Measurements from ENCODE around the gene HSD17B12. TPM values are rescaled to one million over a fixed set of nuclear protein-coding genes. Genes with fewer than 3 reads are reported as not detected.

Gene HSD17B12
- total RNA-seq, 1 donor from 2014 or later, result 89.6 TPM

DNA sequence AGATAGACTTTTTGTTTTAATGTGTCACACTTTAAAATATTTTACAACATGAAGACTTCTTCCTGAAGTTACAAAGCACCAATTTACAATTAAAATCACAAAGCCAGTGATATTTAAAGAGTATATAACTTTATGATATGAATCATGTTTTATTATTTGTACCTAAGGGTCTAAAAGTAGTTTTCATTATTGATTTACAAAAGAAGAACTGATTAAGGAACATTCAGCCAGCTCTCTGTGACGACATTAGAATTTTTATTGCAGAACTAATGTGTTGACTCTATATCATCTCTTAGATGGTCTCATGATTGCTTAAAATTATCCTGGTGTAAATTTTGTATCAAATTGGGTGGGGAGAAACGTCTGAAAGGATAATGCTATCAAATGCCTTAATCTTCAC is 117.3 kb downstream of the HSD17B12 start:
- no peak for DNase-seq (ENCODE audit: low read depth in 2 of 2)

GRCh38 chr11:43802509-43802908 is 122.0 kb downstream of the HSD17B12 start:
- peak in 1 of 2 donors; percentile 6 for DNase-seq (ENCODE audit: low read depth in 2 of 2)

GRCh38 chr11:43803766-43804165 is 123.2 kb downstream of the HSD17B12 start:
- DNase-seq (ENCODE audit: low read depth in 2 of 2), result no peak

DNA sequence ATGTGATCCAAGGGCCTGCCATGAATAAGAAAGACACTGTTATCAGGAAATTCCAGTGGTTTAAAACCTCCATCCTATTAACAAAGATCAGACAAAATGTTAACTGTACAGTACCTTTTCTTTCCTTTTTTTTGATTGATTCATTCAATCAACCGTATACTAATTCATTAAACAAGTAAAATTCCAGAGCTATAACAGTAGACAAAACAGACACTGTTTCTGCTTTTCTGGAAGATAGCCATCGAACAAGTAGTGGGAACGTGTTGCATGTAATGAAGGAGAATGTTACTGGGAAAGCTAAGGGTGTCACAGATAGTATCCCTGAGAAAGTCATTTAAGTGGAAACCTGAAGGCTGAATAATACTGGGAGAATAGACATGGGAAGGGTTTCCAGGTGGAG is 126.4 kb downstream of the HSD17B12 start:
- no peak for DNase-seq (ENCODE audit: low read depth in 2 of 2)

GRCh38 chr11:43810929-43811596 is 130.5 kb downstream of the HSD17B12 start:
- DNase-seq (ENCODE audit: low read depth in 2 of 2), result no peak

- DNase-seq (ENCODE audit: low read depth in 2 of 2), result no peak
These were observed 131.9 kb downstream of the HSD17B12 start for GRCh38 chr11:43812471-43812870.

GRCh38 chr11:43818220-43818619 is 137.7 kb downstream of the HSD17B12 start:
- no peak for DNase-seq (ENCODE audit: low read depth in 2 of 2)

GRCh38 chr11:43819926-43820325 is 139.4 kb downstream of the HSD17B12 start:
- DNase-seq (ENCODE audit: low read depth in 2 of 2), result no peak

DNA sequence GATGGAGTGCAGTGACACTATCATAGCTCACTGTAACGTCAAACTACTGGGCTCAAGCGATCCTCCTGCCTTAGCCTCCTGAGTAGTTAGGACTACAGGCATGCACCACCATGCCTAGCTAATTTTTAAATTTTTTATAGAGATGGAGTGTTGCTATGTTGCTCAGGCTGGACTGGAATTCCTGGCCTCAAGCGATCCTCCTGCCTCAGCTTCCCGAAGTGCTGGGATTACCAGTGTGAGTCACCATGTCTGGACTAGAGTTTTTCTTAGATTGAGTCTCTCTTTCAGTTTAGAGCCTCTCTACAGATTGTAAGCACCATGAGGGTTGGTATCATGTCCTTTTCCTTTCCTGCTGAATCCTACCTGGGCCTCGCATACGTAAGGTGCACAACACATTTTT is 142.8 kb downstream of the HSD17B12 start:
- no peak for DNase-seq (ENCODE audit: low read depth in 2 of 2)

- DNase-seq (ENCODE audit: low read depth in 2 of 2), result no peak
These were observed 143.3 kb downstream of the HSD17B12 start for GRCh38 chr11:43823851-43824250.

DNA sequence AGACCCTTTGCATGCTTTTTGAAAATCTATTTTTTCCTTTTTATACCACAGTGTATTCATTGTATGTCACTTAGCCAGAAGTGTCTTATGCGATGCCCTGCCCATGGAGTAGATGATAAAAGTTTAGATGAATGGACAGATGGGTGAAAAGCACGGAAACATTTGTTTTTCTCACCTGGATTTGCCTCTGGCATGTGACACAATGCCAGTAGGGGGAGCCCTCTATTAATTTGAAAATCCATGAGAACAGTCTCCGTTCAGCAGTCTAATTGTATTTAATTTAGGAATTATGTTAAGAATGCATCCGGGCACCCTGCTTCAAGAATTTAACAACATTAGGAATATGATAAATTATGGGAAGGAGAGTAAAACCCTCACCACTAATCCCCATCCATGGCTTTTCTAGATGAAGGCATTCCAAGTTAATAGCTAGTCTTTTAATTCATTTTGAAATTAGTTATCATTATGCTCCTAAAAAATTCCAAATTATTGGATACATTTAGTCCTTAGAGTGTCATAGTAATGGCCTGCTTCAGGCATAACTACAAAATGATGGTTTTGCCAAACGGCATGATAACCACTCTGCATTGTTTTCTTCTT is 144.8 kb downstream of the HSD17B12 start:
- peak; percentile 11 to 41 for DNase-seq (ENCODE audit: low read depth in 2 of 2)

GRCh38 chr11:43830928-43831440 is 150.4 kb downstream of the HSD17B12 start:
- peak; percentile 26 to 95 for DNase-seq (ENCODE audit: low read depth in 2 of 2)

GRCh38 chr11:43832536-43832935 is 152.0 kb downstream of the HSD17B12 start:
- DNase-seq (ENCODE audit: low read depth in 2 of 2), result no peak

- peak; percentile 63 to 65 for DNase-seq (ENCODE audit: low read depth in 2 of 2)
These were observed 153.1 kb downstream of the HSD17B12 start for GRCh38 chr11:43833657-43834073.

DNA sequence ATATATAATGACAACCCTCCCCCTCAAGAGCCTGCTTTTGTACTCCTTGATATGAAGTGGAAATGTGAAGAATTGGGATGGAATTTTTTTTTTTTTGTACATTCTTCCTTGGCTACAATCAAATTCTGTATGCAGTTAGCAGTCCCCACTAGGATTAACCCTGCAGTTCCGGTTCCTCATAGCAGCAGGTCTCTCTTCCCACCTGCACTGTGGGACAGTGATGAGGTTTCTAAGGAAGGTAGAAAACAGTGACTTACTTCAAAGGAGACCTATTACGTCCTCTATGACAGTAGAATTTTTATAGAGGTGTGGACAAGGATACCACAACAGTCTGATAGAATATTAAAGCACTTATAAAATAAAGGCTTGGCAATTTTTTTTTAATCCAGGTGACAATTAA is 153.7 kb downstream of the HSD17B12 start:
- no peak for DNase-seq (ENCODE audit: low read depth in 2 of 2)

- DNase-seq (ENCODE audit: low read depth in 2 of 2), result no peak
These were observed 154.6 kb downstream of the HSD17B12 start for GRCh38 chr11:43835104-43835503.

DNA sequence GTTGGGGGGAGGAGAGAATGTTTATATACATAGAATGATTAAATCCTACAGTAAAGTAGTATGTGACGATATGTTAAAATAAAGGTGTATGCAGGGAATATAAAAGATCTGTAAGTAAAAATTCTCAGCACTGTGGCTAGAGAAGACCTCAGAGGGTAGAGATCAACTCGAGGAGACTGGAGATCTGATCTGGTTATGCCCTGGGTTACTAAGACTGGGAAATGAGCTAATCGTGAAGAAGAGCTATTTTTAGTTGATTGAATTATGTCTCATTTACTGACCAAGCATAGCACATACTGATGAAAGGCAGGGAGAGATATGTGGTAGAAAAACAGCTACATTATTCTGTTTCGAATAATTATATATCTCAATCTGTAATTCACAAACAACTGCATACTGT is 157.3 kb downstream of the HSD17B12 start:
- no peak for DNase-seq (ENCODE audit: low read depth in 2 of 2)

- DNase-seq (ENCODE audit: low read depth in 2 of 2), result no peak
These were observed 161.5 kb downstream of the HSD17B12 start for GRCh38 chr11:43842021-43842420.

DNA sequence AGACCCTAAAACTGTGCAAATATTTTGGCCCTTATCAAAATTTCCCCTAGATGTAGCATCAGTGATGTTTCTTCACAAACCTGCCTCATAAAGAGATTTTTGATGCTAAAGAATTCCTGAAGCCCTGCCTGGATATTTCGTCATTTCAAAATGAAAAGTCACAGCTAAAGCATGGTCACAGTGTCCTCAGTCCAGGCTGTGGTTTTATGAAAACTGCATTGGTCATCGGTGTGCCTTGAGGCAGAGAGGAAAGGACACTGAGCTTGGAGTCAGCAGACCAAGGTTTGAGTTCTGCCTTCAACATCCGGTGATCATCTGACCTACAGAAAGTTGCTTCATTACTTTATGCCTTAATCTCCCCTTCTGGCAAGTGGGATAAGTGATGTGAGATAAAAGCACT is 165.3 kb downstream of the HSD17B12 start:
- no peak for DNase-seq (ENCODE audit: low read depth in 2 of 2)

GRCh38 chr11:43852057-43852636 is 171.6 kb downstream of the HSD17B12 start:
- DNase-seq (ENCODE audit: low read depth in 2 of 2), result peak; percentile 60 to 79

DNA sequence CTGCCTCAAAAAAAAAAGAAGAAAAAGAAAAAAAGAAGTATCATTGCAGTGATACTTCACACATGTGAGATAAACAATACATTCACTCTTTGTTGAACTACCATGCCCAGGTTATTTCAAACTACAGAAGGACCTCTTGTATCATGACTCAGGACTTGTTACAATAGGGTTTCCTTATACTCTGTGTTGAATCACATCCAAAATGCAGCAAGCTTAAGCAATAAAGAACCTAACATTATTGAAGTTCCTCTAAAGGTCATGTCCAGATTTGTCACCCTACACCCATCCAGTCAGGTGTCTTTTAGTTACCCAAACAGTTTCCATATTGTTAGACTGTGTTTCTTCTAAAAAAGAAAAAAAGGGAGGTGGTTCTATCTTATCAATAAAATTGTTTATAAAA is 173.2 kb downstream of the HSD17B12 start:
- peak in 1 of 2 donors; percentile 4 for DNase-seq (ENCODE audit: low read depth in 2 of 2)

DNA sequence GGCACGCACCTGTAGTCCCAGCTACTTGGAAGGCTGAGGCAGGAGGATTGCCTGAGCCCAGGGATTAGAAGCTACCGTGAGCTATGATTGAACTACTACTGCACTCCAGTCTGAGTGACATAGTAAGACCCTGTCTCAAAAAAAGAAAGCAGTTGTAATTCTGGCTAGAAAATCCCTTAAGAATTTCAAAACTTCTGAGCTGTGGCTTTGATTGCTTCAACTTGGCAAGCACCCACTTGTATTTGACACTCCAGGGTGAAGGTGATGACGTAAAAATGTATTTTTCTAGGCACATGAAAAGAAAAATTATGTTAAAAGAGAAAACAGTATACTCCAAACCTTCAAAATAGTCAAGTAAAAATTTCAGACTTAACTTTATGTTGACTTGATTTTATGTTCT is 176.5 kb downstream of the HSD17B12 start:
- DNase-seq (ENCODE audit: low read depth in 2 of 2), result no peak

GRCh38 chr11:43861141-43861540 is 180.6 kb downstream of the HSD17B12 start:
- DNase-seq (ENCODE audit: low read depth in 2 of 2), result no peak

All from dermis microvascular lymphatic vessel endothelial cell (primary cell).